Prostate gland (tissue), 2 donors: ENCODE results near the gene GRID1. TPM values are rescaled to one million over a fixed set of nuclear protein-coding genes. Genes with fewer than 3 reads are reported as not detected.

ENCODE experiments used
- DNase-seq: peaks from one replicate; pipeline ENCODE4 v3.0.0-alpha.2; 2019; ENCODE audit warnings: low spot score
- H3K27ac ChIP-seq, 2 donors: fragments of 200-600 bp; sonication (generic); 2 replicates each; pipeline ENCODE4 v1.5.1; 2017 to 2019
- H3K27me3 ChIP-seq: fragments of 200-600 bp; sonication (generic); replicated peaks from 2 replicates; pipeline ENCODE4 v1.5.1; 2019; ENCODE audit not compliant: insufficient read depth
- H3K36me3 ChIP-seq, 2 donors: fragments of 200-600 bp; sonication (generic); 1 replicate in 1 of 2; 2 replicates in 1 of 2; pipeline versions ENCODE4 v1.5.1 to v1.8.1; 2017 to 2019
- H3K4me1 ChIP-seq: fragments of 200-600 bp; sonication (generic); replicated peaks from 2 replicates; pipeline ENCODE4 v1.5.1; 2019
- H3K4me3 ChIP-seq, 2 donors: fragments of 200-600 bp; sonication (generic); 2 replicates each; pipeline ENCODE4 v1.5.1; 2017 to 2019
- H3K9me3 ChIP-seq: fragments of 200-600 bp; sonication (generic); 2 replicates; pipeline ENCODE4 v1.5.1; 2017
- POLR2A ChIP-seq: fragments of 450-650 bp; IDR thresholded peaks from one replicate; pipeline ENCODE4 v1.6.1; 2016; ENCODE audit warnings: antibody characterized with exemption, mild to moderate bottlenecking
- POLR2AphosphoS5 ChIP-seq: sonication (generic); formaldehyde crosslinking; IDR thresholded peaks from one replicate; pipeline ENCODE4 v1.6.1; 2017; ENCODE audit warnings: antibody characterized with exemption
- WGBS: methylation state at CpG from one replicate; pipeline ENCODE4 v1.1.5; 2018; 5-methylcytosine and 5-hydroxymethylcytosine counted together
- intact Hi-C: fragments of 100-400 bp; cut with DNase I; formaldehyde crosslinking; loops from one replicate; pipeline ENCODE4 v1.14.2; 2022
- total RNA-seq, 2 donors: library from RNA; depleted of rRNA; stranded (reverse); fragments of >200 nt; gene quantifications; one replicate each; pipeline ENCODE4 v1.1.0, GENCODE V29; 2016
- TF ChIP-seq, protein P1 (sequence below), 4 experiments: fragments of 200-600 bp in 2 of 4; fragments of 450-650 bp in 2 of 4; sonication (generic) in 2 of 4; IDR thresholded peaks; 1 replicate in 3 of 4; 2 replicates in 1 of 4; pipeline ENCODE4 v1.5.1; 2016 to 2019; ENCODE audit warnings: antibody characterized with exemption in 4 of 4, mild to moderate bottlenecking in 2 of 4, moderate library complexity in 2 of 4

GRID1 gene
- total RNA-seq, 2 donors from 2014 or later: 1.0 to 10.0 TPM

DNA sequence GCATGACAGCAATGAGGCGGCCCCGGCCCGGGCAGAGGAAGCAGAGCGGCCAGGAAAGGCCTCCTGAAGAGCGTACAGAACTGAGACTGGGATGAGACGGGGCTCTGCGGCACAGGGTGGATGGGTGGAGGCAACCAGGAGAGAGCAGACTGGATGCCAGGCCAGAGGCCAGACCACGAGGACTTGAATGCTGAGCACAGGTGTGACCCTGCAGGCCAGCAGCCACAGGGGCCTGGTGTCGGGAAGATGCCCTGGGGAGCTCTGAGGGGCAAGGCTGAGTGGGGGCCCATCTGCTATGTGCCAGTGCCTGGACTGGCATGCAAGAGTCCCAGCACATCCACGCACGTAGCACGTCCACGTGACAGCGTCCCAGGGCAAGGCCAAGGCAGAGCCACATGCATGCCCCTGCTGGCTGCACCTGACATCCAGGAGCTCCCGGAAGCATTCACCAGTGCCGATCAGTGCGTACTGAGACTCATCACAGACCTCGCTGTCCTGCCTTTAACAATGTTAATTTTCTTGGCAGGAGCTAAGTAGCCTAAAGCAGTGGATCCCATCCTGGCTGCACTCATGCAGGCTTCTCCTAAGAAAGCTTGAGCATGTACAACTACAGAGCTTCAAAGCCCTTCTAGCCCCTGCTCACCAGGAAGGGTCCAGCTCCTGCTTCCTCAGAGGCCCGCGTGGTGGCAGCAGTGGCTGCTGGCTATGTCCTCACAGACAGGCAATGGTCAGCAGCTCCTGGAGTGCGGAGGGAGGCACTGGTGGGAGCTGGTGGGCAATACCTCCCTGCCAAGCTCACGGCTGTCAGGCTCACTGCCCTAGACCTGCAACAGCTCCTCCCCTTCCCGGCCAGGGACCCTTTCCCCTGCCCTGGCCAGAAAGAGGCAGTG lies 18.0 kb downstream of the GRID1 start:
- Histone ChIP-seq H3K27ac (no peak overlapping the region), H3K27me3 (no peaks in the 10 kb centered on the region), H3K36me3 (no peaks in the 10 kb centered on the region), H3K9me3 (no peaks in the 10 kb centered on the region), H3K4me3 (no peak overlapping the region), H3K4me1 (no peaks in the 10 kb centered on the region)
- DNase-seq: no peak
- intact Hi-C loops: no loop called here
- WGBS: 89% methylated on average over 23 of the region's 23 CpGs
- TF ChIP-seq POLR2AphosphoS5: no peak
- TF ChIP-seq, protein P1, sequence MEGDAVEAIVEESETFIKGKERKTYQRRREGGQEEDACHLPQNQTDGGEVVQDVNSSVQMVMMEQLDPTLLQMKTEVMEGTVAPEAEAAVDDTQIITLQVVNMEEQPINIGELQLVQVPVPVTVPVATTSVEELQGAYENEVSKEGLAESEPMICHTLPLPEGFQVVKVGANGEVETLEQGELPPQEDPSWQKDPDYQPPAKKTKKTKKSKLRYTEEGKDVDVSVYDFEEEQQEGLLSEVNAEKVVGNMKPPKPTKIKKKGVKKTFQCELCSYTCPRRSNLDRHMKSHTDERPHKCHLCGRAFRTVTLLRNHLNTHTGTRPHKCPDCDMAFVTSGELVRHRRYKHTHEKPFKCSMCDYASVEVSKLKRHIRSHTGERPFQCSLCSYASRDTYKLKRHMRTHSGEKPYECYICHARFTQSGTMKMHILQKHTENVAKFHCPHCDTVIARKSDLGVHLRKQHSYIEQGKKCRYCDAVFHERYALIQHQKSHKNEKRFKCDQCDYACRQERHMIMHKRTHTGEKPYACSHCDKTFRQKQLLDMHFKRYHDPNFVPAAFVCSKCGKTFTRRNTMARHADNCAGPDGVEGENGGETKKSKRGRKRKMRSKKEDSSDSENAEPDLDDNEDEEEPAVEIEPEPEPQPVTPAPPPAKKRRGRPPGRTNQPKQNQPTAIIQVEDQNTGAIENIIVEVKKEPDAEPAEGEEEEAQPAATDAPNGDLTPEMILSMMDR (IDR thresholded peaks at IDR 0.05): no peak
- TF ChIP-seq POLR2A: no peak

DNA sequence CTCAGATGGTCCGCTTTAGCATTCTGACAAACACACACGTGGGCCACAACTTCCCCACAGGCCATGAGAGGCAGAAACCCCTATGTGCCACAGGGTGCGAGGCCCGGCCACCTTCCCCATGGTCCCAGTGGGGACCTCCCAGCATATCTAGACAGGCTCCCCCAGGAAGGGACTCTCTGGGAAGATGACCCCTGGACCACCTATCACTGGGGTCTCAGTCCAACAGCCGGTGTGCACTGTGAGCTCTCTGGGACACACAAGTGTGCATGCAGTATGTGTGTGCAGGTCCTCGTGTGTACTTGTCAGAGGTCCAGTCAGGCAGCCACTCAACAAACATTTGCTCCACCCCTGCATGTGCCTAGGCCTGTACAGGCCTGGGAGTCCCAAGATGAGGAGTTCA lies 18.7 kb downstream of the GRID1 start:
- intact Hi-C loops: no loop called here
- no peaks in the 10 kb centered on the region for H3K27me3 ChIP-seq
- no peaks in the 10 kb centered on the region for H3K4me1 ChIP-seq
- 96% methylated on average over 6 of the region's 6 CpGs for WGBS
- H3K9me3 ChIP-seq: no peaks in the 10 kb centered on the region
- TF ChIP-seq, protein P1 (IDR thresholded peaks at IDR 0.05): no peak
- TF ChIP-seq POLR2AphosphoS5 (no peak), POLR2A (no peak)
- no peaks in the 10 kb centered on the region for H3K36me3 ChIP-seq
- DNase-seq: no peak
- H3K4me3 ChIP-seq: no peak overlapping the region
- no peak overlapping the region for H3K27ac ChIP-seq

DNA sequence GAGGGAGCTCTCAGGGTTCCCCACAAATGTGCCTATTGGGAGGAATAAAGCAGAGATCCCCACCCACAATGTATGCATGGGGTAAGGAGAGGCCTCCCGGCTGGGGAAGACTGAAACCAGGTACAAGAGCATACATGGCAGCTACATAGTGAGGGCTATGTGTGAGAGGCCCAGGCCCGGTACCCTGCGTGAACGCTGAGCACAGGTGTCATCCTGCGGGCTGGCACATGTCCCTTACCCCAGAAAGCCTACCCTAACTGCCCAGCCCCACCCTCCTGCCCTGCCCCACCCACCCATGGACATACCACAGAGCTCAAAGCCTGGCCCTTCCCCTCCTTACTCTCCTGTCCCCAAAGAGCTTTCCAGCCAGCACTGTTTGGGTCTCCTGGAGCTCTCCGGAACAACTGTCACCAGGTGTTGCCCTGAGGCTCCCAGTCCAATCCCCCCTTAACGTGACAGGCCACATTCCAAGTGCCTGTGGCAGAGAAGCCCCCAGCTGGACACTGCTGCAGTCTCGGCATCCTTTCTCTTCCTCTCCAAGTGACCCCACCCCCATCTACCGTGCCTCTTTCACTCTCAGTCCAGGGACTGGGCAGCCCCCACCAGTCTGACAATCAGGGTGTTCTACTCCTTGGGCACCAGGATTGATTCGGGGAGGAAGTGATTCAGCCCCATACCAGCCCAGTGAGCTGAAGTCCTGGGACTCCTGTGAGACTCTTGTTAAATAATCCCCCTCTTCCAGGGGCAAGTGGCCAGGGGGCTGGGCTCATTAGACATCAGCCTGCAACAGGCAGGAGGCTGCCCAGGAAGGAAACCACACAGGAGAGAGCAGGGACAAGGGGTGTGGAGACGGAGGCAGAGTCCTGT lies 19.6 kb downstream of the GRID1 start:
- TF ChIP-seq POLR2AphosphoS5 (no peak), POLR2A (no peak)
- TF ChIP-seq, protein P1 (IDR thresholded peaks at IDR 0.05): no peak
- no peak overlapping the region for H3K4me3 ChIP-seq
- H3K36me3 ChIP-seq: no peaks in the 10 kb centered on the region
- H3K27me3 ChIP-seq: no peaks in the 10 kb centered on the region
- no peaks in the 10 kb centered on the region for H3K9me3 ChIP-seq
- no peak overlapping the region for H3K27ac ChIP-seq
- intact Hi-C loops: no loop called here
- 70% methylated on average over 11 of the region's 11 CpGs for WGBS
- H3K4me1 ChIP-seq: no peaks in the 10 kb centered on the region
- DNase-seq: no peak

DNA sequence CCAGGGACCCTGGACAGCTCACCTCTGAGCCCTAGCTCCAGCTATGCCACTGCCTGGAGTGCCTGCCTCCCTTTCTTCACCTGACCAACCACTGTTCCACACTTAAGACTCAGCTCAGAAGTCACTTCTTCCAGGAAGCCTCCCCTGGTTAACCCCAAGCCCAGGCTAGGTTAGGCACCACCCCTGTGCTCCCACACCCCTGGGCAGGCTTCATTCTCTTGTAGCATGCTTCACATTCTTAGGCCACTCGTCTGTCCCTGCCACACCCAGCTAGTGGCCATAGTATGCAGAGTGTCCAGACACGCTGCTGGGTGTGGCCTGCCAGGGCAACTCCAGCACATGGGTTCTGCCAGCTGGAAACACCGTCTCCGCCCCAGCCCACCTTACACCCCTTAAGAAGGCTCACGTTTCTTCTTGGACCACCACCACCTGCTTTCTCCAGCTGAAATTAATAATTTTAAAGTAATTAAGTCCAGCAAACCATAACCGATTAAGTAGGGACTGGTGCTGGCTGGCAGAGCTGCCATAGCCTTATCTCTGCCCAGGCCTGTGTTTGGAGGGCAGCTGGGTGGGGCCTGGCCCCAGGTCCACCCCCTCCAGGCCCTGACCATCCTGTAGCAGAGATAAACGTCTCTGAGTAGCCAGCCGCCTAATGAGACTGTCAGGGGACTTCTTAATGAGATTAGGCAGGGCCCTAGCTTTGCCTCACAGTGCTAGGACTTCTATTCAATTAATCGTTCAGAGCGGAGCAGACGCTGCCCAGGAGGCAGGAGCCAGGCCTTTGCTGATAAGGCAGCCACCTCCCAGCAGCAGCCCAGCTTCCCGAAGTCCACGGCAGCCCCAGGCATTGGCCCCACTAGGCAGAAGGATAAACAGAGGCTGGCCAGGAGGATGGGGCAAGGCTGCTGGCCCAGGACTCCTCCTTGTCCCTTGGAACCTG lies 20.5 kb downstream of the GRID1 start:
- no peaks in the 10 kb centered on the region for H3K4me1 ChIP-seq
- no peak for DNase-seq
- 65% methylated on average over 13 of the region's 13 CpGs for WGBS
- H3K4me3 ChIP-seq: no peak overlapping the region
- H3K27me3 ChIP-seq: no peaks in the 10 kb centered on the region
- TF ChIP-seq POLR2AphosphoS5 (no peak), POLR2A (no peak)
- TF ChIP-seq, protein P1 (IDR thresholded peaks at IDR 0.05): no peak
- H3K36me3 ChIP-seq: no peaks in the 10 kb centered on the region
- no peak overlapping the region for H3K27ac ChIP-seq
- intact Hi-C loops: no loop called here
- no peaks in the 10 kb centered on the region for H3K9me3 ChIP-seq
